Spleen (tissue), 11 donors: ENCODE results near the gene DEF6. TPM values are rescaled to one million over a fixed set of nuclear protein-coding genes. Genes with fewer than 3 reads are reported as not detected.

Experiments
- DNase-seq: peaks from one replicate; pipeline ENCODE4 v3.0.0-alpha.2; 2020
- H3K27ac ChIP-seq, 8 donors: fragments of 200-600 bp; sonication (generic) in 7 of 8; 1 replicate in 4 of 8; 2 replicates in 4 of 8; pipeline versions ENCODE4 v1.5.0 to v1.8.0; 2016 to 2021; ENCODE audit warnings: inconsistent platforms in 4 of 8, mild to moderate bottlenecking in 4 of 8, moderate library complexity in 1 of 8
- H3K27me3 ChIP-seq, 7 donors: fragments of 200-600 bp; sonication (generic) in 6 of 7; replicated peaks in 1 of 7; 1 replicate in 4 of 7; 2 replicates in 3 of 7; pipeline versions ENCODE4 v1.5.0 to v1.8.0; 2016 to 2021; ENCODE audit warnings: inconsistent platforms in 3 of 7, mild to moderate bottlenecking in 1 of 7
- H3K36me3 ChIP-seq, 6 donors: fragments of 200-600 bp; sonication (generic) in 5 of 6; 1 replicate in 4 of 6; 2 replicates in 2 of 6; pipeline versions ENCODE4 v1.5.0 to v1.8.0; 2016 to 2021; ENCODE audit warnings: inconsistent platforms in 2 of 6
- H3K4me1 ChIP-seq, 6 donors: fragments of 200-600 bp; sonication (generic) in 5 of 6; 1 replicate in 3 of 6; 2 replicates in 3 of 6; pipeline versions ENCODE4 v1.5.0 to v1.8.0; 2016 to 2021; ENCODE audit warnings: inconsistent platforms in 3 of 6
- H3K4me3 ChIP-seq, 8 donors: fragments of 200-600 bp; sonication (generic) in 7 of 8; 1 replicate in 4 of 8; 2 replicates in 4 of 8; pipeline versions ENCODE4 v1.5.0 to v1.8.0; 2016 to 2021; ENCODE audit warnings: inconsistent platforms in 4 of 8, mild to moderate bottlenecking in 4 of 8, moderate library complexity in 2 of 8
- H3K9me3 ChIP-seq, 8 donors: fragments of 200-600 bp; sonication (generic) in 7 of 8; 1 replicate in 4 of 8; 2 replicates in 4 of 8; pipeline versions ENCODE4 v1.5.0 to v1.8.0; 2016 to 2021; ENCODE audit warnings: inconsistent platforms in 4 of 8
- POLR2A ChIP-seq, 3 donors: fragments of 450-650 bp; IDR thresholded peaks; one replicate each; pipeline ENCODE4 v1.5.1; 2017; ENCODE audit warnings: antibody characterized with exemption in 3 of 3, mild to moderate bottlenecking in 1 of 3
- POLR2AphosphoS5 ChIP-seq, 3 donors: sonication (generic); formaldehyde crosslinking; IDR thresholded peaks; one replicate each; pipeline ENCODE4 v1.5.1; 2017; ENCODE audit warnings: antibody characterized with exemption in 3 of 3
- WGBS, 5 donors: extraction: QIAGEN DNeasy Blood & Tissue Kit in 3 of 5; methylation state at CpG; one replicate each; pipeline versions ENCODE4 v1.1.5 to v1.1.7; 2013 to 2018; 5-methylcytosine and 5-hydroxymethylcytosine counted together
- intact Hi-C: fragments of 100-400 bp; cut with DNase I; formaldehyde crosslinking; loops from one replicate; pipeline ENCODE4 v1.15.0; 2023; ENCODE audit warnings: low total_unique reads
- polyA plus RNA-seq, 3 donors: library from polyadenylated mRNA; stranded (reverse); fragments of 200-250 nt; gene quantifications; one replicate each; pipeline ENCODE4 v1.2.1, GENCODE V29; 2013
- total RNA-seq, 7 donors: library from RNA; depleted of rRNA in 3 of 7; stranded (reverse); fragments of >200 nt in 3 of 7; fragmentation: NEBNext Ultra II Directional in 4 of 7; extraction: Animal tissue kit (Norgen Biotek cat#: 25700) in 4 of 7; gene quantifications; one replicate each; pipeline versions ENCODE4 v1.1.0 to v1.2.1, GENCODE V29; 2016 to 2021
- TF ChIP-seq, protein P1 (sequence below), 11 experiments: fragments of 200-600 bp in 7 of 11; fragments of 450-650 bp in 4 of 11; sonication (generic) in 4 of 11; IDR thresholded peaks in 8 of 11; conservative IDR thresholded peaks in 3 of 11; 1 replicate in 7 of 11; 2 replicates in 4 of 11; pipeline versions ENCODE4 v1.4.0 to v1.8.0; 2016 to 2021; ENCODE audit warnings: antibody characterized with exemption in 11 of 11, inconsistent platforms in 4 of 11, mild to moderate bottlenecking in 1 of 11
- donor health status: healthy with polysubstance abuse.
- donor health status: DM: no; HTN: no; CAD: no; lungs with moderate emphysema.
- donor health status: DM: no; HTN: no; CAD: no.
- donor health status: Bipolar disorder and iron deficiency.
- donor health status: healthy.
- donor health status: DM: no; HTN: no; CAD: no.
- donor health status: DM: yes; HTN: yes; CAD: no.

The DEF6 gene
- total and polyA plus RNA-seq, 10 donors, result 57.9 to 132 (median 73.2) TPM

DNA sequence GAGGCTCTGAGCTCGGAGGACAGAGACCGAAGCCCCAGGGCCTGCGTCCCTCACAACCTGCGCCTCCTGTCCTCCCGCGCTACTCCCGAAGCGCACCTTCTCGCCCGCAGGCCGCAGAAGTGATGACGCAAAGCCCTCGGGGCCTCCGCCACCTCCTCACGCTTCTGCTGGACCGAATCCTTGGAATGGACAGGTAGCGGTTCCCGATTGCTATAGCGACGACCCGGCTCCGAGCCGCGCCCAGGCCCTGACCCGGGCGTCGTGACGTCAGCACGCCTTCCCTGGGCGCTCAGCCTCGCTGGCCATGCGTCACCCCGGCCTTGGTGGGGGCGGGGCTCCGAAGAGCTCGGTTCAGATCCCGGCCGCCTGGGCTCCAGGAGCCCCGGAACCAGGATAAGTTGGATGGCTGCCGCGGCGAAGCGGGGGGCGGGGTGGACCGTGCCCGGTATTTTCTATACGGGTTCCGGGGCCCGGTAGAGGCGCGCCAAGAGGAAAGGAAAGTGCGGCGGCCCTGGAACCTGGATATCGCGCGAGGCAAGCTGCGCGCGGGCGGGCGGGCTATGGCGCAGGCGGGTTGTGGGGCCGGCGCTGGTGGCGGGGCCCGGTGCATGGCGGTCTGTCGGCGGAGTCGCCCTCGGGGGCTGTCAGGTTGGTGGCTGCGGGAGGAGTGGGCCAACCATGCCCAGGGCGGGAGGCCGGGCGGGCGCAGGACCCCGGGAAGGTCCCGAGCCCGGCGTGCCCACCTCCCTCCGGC lies 38.2 kb upstream of the DEF6 start, which contains the start of gene ZNF76:
ZNF76 (plus strand) TSS at position 542 of the 754 bp plus-strand sequence. CDS start 21,417 bp downstream, outside the sequence.
- no peaks in the 10 kb centered on the region for H3K9me3 ChIP-seq
- intact Hi-C loops, result no loop called here
- no peaks in the 10 kb centered on the region for H3K27me3 ChIP-seq
- TF ChIP-seq POLR2A (IDR thresholded peaks at IDR 0.05) (peak in 1 of 3 donors; percentile 88), POLR2AphosphoS5 (IDR thresholded peaks at IDR 0.05) (peak; percentile 91 to 96 (median 91))
- TF ChIP-seq, protein P1, sequence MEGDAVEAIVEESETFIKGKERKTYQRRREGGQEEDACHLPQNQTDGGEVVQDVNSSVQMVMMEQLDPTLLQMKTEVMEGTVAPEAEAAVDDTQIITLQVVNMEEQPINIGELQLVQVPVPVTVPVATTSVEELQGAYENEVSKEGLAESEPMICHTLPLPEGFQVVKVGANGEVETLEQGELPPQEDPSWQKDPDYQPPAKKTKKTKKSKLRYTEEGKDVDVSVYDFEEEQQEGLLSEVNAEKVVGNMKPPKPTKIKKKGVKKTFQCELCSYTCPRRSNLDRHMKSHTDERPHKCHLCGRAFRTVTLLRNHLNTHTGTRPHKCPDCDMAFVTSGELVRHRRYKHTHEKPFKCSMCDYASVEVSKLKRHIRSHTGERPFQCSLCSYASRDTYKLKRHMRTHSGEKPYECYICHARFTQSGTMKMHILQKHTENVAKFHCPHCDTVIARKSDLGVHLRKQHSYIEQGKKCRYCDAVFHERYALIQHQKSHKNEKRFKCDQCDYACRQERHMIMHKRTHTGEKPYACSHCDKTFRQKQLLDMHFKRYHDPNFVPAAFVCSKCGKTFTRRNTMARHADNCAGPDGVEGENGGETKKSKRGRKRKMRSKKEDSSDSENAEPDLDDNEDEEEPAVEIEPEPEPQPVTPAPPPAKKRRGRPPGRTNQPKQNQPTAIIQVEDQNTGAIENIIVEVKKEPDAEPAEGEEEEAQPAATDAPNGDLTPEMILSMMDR (IDR thresholded peaks at IDR 0.05 in 8 of 11, conservative IDR thresholded peaks at IDR 0.05 in 3 of 11), result peak in 3 of 11 experiments; percentile 12 to 14 (median 13)
- H3K4me3 ChIP-seq, result peak within 1 kb of the TSS; percentile 64 to 98 (median 90)
- peak; percentile 98 for DNase-seq
- no peaks in the 10 kb centered on the region for H3K36me3 ChIP-seq
- peaks cover 18 to 75% (median 40%) of the 10 kb centered on the region in 6 donors for H3K4me1 ChIP-seq
- H3K27ac ChIP-seq, result peak within 1 kb of the TSS; percentile 92 to 98 (median 95)
- WGBS, 5 donors, result 0 to 3% (median 0%) methylated on average over 13 to 82 of the region's 82 CpGs

DNA sequence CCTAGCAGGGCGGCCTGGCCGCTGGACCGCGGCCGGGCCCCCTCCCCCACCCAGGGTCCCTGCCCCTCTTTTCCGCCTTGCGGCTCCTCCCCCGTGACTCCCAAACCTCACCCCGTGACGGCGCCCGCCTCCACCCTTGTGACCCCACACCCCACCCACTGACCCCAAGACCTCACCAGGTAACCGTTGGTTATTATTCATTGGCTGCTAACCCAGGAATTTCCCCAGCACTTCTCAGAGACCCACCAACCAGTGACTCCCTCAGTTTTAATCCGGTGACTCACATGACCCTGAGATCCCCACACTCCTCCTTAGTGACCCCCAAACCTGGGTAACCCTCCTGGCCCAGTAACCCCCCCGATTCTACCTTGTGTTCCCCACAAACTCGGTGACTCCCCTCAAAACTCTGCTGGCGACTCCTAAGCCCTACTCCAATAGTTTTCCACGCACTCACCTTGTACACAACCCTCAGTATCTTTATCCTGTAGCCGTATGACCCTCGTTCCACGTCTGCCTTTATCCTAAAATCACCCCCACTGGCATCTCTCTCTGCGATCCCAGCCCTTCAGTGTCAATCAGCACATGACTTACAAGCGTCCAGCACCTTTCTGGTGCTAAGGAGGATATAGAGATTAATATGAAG lies 37.5 kb upstream of the DEF6 start:
- DNase-seq, result no peak
- peak overlapping the region; percentile 92 to 98 (median 95) for H3K27ac ChIP-seq
- intact Hi-C loops, result no loop called here
- H3K27me3 ChIP-seq, result no peaks in the 10 kb centered on the region
- no peak for TF ChIP-seq POLR2AphosphoS5 (IDR thresholded peaks at IDR 0.05)
- TF ChIP-seq, protein P1 (IDR thresholded peaks at IDR 0.05 in 8 of 11, conservative IDR thresholded peaks at IDR 0.05 in 3 of 11), result no peak
- TF ChIP-seq POLR2A (IDR thresholded peaks at IDR 0.05), result no peak
- H3K4me1 ChIP-seq, result peaks cover 18 to 82% (median 40%) of the 10 kb centered on the region in 6 donors
- H3K4me3 ChIP-seq, result peak overlapping the region; percentile 64 to 98 (median 90)
- H3K9me3 ChIP-seq, result no peaks in the 10 kb centered on the region
- WGBS, 5 donors, result 7 to 23% (median 9%) methylated on average over 13 to 23 of the region's 23 CpGs
- H3K36me3 ChIP-seq, result no peaks in the 10 kb centered on the region

DNA sequence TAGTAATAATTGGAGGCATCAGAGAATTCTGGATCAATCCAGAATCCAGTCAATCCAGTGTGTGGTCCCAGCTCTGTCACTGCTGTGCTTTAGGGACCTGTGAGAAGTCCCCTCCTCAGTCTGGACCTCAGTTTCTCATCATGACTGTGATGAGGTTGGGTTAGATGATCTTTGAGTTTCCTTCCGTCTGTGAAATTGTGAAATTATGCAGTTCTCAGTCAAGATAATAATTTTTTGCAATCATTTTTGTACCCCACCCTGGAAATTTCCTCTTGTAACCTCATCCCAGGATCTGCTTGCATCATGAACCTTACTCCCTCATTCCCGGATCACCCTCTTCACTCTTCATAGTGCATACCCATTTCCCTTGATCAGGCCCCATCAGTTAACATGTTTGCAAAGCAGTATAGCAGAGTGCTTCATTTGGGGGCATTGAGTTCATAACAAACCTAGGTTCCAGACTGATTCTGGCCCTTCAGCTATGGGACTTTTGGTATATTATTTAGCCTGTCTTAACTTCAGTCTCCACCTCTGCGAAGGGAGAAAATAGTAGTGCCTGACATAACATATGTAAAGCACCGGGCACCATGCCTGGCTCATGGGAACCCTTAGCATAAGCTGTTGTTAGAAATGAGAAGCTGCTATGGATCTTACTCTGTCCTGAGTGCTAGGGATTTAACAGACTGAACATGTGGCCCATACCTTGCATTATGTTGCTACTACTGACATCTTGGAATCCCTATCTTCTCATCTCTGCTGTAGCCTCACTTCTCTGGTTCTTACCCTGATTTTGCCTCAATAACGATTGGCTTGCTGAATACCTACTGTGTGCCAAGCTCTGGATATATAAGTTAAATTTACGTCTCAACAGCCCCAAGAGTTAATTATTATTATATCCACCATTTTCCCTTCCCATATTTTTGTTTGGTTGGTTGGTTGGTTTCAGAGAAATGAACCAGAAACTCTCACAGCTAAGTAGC lies 36.7 kb upstream of the DEF6 start:
- no peaks in the 10 kb centered on the region for H3K36me3 ChIP-seq
- WGBS, 5 donors, result 75 to 88% (median 77%) methylated on average over 6 of the region's 6 CpGs
- no peaks in the 10 kb centered on the region for H3K9me3 ChIP-seq
- peaks cover 18 to 89% (median 40%) of the 10 kb centered on the region in 6 donors for H3K4me1 ChIP-seq
- intact Hi-C loops, result no loop called here
- TF ChIP-seq, protein P1 (IDR thresholded peaks at IDR 0.05 in 8 of 11, conservative IDR thresholded peaks at IDR 0.05 in 3 of 11), result no peak
- TF ChIP-seq POLR2AphosphoS5 (IDR thresholded peaks at IDR 0.05) (no peak), POLR2A (IDR thresholded peaks at IDR 0.05) (no peak)
- no peak for DNase-seq
- no peaks in the 10 kb centered on the region for H3K27me3 ChIP-seq
- H3K4me3 ChIP-seq, result peak overlapping the region in 6 of 8 donors; percentile 73 to 98 (median 90)
- peak overlapping the region; percentile 92 to 98 (median 95) for H3K27ac ChIP-seq
